K562 (cell line): ENCODE results near the gene DNMBP. TPM values are rescaled to one million over a fixed set of nuclear protein-coding genes. Genes with fewer than 3 reads are reported as not detected.

Experiments used
- ATAC-seq: fragments of 200-7000 bp; cut with Tn5 transposase; 3 replicates; pipeline ENCODE4 v1.9.1; 2020; ENCODE audit warnings: moderate library complexity
- BruUV-seq: library from RNA; stranded (reverse); fragments of 400-500 nt; replicated peaks from 2 replicates; lab custom pipeline; 2021; lab: Mats Ljungman, UMichigan
- CTCF ChIA-PET: fragments of 300-600 bp; formaldehyde crosslinking; extraction: SDS; loops from one replicate; lab custom pipeline; 2021; ENCODE audit warnings: low intra/inter-chr PET ratio; lab: Yijun Ruan, JAX
- POLR2A ChIA-PET: fragments of 300-600, 350-650 bp; sonication (Branson Sonifier 250); formaldehyde crosslinking; extraction: SDS; loops from one replicate; lab custom pipeline; 2021; ENCODE audit warnings: antibody characterized with exemption, inconsistent platforms; lab: Yijun Ruan, JAX
- DNase-seq, 4 experiments: peaks; one replicate each; pipeline versions ENCODE4 v3.0.0 to v3.0.0-alpha.2; 2011 to 2018; ENCODE audit warnings: low spot score in 3 of 4, mixed read lengths in 3 of 4; ENCODE audit errors: extremely low read depth in 1 of 4
- FAIRE-seq: peaks from 2 replicates; lab custom pipeline; 2011; peaks lifted over from hg19 to GRCh38; lab: Jason Lieb, UNC
- H2AFZ ChIP-seq: 2 replicates; pipeline ENCODE4 v1.6.0; 2011; ENCODE audit warnings: low read depth, low read length, control low read depth, inconsistent platforms
- H3K27ac ChIP-seq: fragments of 200-600 bp; 3 replicates; pipeline ENCODE4 v1.8.0; 2011; ENCODE audit warnings: low read depth, mild to moderate bottlenecking, control low read depth, inconsistent platforms, low read length, moderate library complexity, mixed read lengths; ENCODE audit errors: extremely low read depth
- H3K27me3 ChIP-seq, 2 experiments: fragments of 300-600 bp in 1 of 2; 2 replicates in 1 of 2; 3 replicates in 1 of 2; pipeline versions ENCODE4 v1.6.0 to v1.8.0; 2011; ENCODE audit warnings: inconsistent platforms in 2 of 2, low read length in 2 of 2, mild to moderate bottlenecking in 1 of 2, mixed read lengths in 1 of 2, moderate library complexity in 1 of 2; ENCODE audit not compliant: control insufficient read depth in 2 of 2, insufficient read depth in 2 of 2
- H3K36me3 ChIP-seq: fragments of 300-600 bp; 3 replicates; pipeline ENCODE4 v1.8.0; 2011; ENCODE audit warnings: mild to moderate bottlenecking, low read length, inconsistent platforms; ENCODE audit not compliant: control insufficient read depth, insufficient read depth
- H3K4me1 ChIP-seq, 2 experiments: fragments of 200-600 bp in 1 of 2; replicated peaks in 1 of 2; 2 replicates in 1 of 2; 3 replicates in 1 of 2; pipeline versions ENCODE4 v1.5.1 to v1.8.0; 2011; ENCODE audit warnings: inconsistent platforms in 2 of 2, low read length in 2 of 2, mild to moderate bottlenecking in 1 of 2, mixed read lengths in 1 of 2, moderate library complexity in 1 of 2; ENCODE audit not compliant: control insufficient read depth in 2 of 2, insufficient read depth in 2 of 2
- H3K4me2 ChIP-seq: 2 replicates; pipeline ENCODE4 v1.6.1; 2011; ENCODE audit warnings: low read length, control low read depth, inconsistent platforms, mixed read lengths; ENCODE audit not compliant: insufficient read depth
- H3K4me3 ChIP-seq: fragments of 200-600 bp; sonication (generic), shearing (Covaris generic); 2 replicates; pipeline ENCODE4 v1.5.1; 2016; ENCODE audit warnings: control low read depth, inconsistent platforms
- H3K79me2 ChIP-seq: fragments of 200-600 bp; 3 replicates; pipeline ENCODE4 v1.8.0; 2011; ENCODE audit warnings: low read length, inconsistent platforms; ENCODE audit not compliant: control insufficient read depth, insufficient read depth
- H3K9ac ChIP-seq, 2 experiments: 2 replicates each; pipeline versions ENCODE4 v1.6.0 to v1.6.1; 2011; ENCODE audit warnings: low read depth in 2 of 2, low read length in 2 of 2, control low read depth in 1 of 2, inconsistent platforms in 1 of 2, mild to moderate bottlenecking in 1 of 2, mixed read lengths in 1 of 2; ENCODE audit not compliant: insufficient read depth in 1 of 2
- H3K9me1 ChIP-seq: one replicate; pipeline ENCODE4 v1.6.0; 2011; ENCODE audit warnings: inconsistent platforms, mild to moderate bottlenecking, low read length, moderate library complexity; ENCODE audit not compliant: control insufficient read depth, insufficient read depth
- H3K9me3 ChIP-seq: replicated peaks from 2 replicates; pipeline ENCODE4 v1.5.1; 2011; ENCODE audit warnings: low read depth, low read length, inconsistent platforms; ENCODE audit not compliant: control insufficient read depth, insufficient read depth
- H4K20me1 ChIP-seq: replicated peaks from 2 replicates; pipeline ENCODE4 v1.6.1; 2011; ENCODE audit warnings: low read length, inconsistent platforms, mixed read lengths; ENCODE audit not compliant: control insufficient read depth, insufficient read depth
- CLOCK ChIP-seq: fragments of 250-450 bp; sonication (Bioruptor Pico); IDR thresholded peaks from 2 replicates; pipeline ENCODE4 v1.4.0; 2020; ENCODE audit warnings: mild to moderate bottlenecking, moderate library complexity, borderline replicate concordance
- DACH1 ChIP-seq: fragments of 450-650 bp; IDR thresholded peaks from 2 replicates; pipeline ENCODE4 v1.6.1; 2018; ENCODE audit not compliant: partially characterized antibody
- DIDO1 ChIP-seq: fragments of 450-650 bp; IDR thresholded peaks from 2 replicates; pipeline ENCODE4 v1.6.1; 2016; ENCODE audit warnings: low read depth, missing biosample characterization, missing genetic modification characterization
- GATAD2A ChIP-seq: fragments of 450-650 bp; IDR thresholded peaks from 2 replicates; pipeline ENCODE4 v1.6.1; 2017
- HDAC6 ChIP-seq: IDR thresholded peaks from 2 replicates; pipeline ENCODE4 v1.6.1; 2012; ENCODE audit warnings: low read depth, mild to moderate bottlenecking, control low read depth, inconsistent platforms, low read length, moderate library complexity
- HINFP ChIP-seq: fragments of 450-650 bp; conservative IDR thresholded peaks from 2 replicates; pipeline ENCODE4 v1.6.1; 2016; ENCODE audit warnings: missing genetic modification characterization, low read depth, mild to moderate bottlenecking, control low read depth, missing compliant biosample characterization
- KHSRP ChIP-seq: fragments of 450-650 bp; IDR thresholded peaks from 2 replicates; pipeline ENCODE4 v1.6.1; 2017
- PHB ChIP-seq: fragments of 250-450 bp; sonication (Bioruptor Pico); IDR thresholded peaks from 2 replicates; pipeline ENCODE4 v1.5.0; 2021
- PYGO2 ChIP-seq: fragments of 450-650 bp; IDR thresholded peaks from 2 replicates; pipeline ENCODE4 v1.6.1; 2016; ENCODE audit warnings: mild to moderate bottlenecking, missing genetic modification characterization, moderate library complexity, missing compliant biosample characterization
- SMAD1 ChIP-seq: fragments of 150-350 bp; IDR thresholded peaks from 2 replicates; pipeline ENCODE4 v1.6.1; 2014; ENCODE audit warnings: low read length, low read depth; ENCODE audit not compliant: partially characterized antibody
- WHSC1 ChIP-seq: IDR thresholded peaks from one replicate; pipeline ENCODE4 v1.6.1; 2012; ENCODE audit warnings: low read length, control low read depth, inconsistent platforms
- ZBTB17 ChIP-seq: fragments of 450-650 bp; formaldehyde crosslinking; IDR thresholded peaks from 2 replicates; pipeline ENCODE4 v1.4.0; 2020; ENCODE audit warnings: mild to moderate bottlenecking
- ZNF280A ChIP-seq: fragments of 450-650 bp; IDR thresholded peaks from 2 replicates; pipeline ENCODE4 v1.6.1; 2018; ENCODE audit warnings: mild to moderate bottlenecking, low read depth; ENCODE audit not compliant: partially characterized antibody
- ZNF592 ChIP-seq: fragments of 450-650 bp; IDR thresholded peaks from 2 replicates; pipeline ENCODE4 v1.6.1; 2017; ENCODE audit warnings: antibody characterized with exemption, mild to moderate bottlenecking
- ZNF764 ChIP-seq: fragments of 250-450 bp; sonication (Bioruptor Pico); IDR thresholded peaks from 2 replicates; pipeline ENCODE4 v1.4.0; 2020; ENCODE audit warnings: low read depth, mild to moderate bottlenecking, moderate library complexity
- WGBS: fragments of 100-300 bp; shearing (Covaris generic); methylation state at CpG from one replicate; pipeline ENCODE4 v1.1.6; 2016; ENCODE audit warnings: low coverage, mixed read lengths; ENCODE audit not compliant: insufficient coverage; ENCODE audit errors: missing lambda C conversion rate; 5-methylcytosine and 5-hydroxymethylcytosine counted together
- in situ Hi-C: fragments of 300-500 bp; cut with MboI; formaldehyde crosslinking; loops from 4 replicates; pipeline ENCODE4 v1.15.0; 2018; ENCODE audit warnings: inconsistent platforms, mixed read lengths
- intact Hi-C: fragments of 100-400 bp; cut with micrococcal nuclease; formaldehyde crosslinking; loops from 2 replicates; pipeline ENCODE4 v1.14.2; 2022
- polyA plus RNA-seq, 8 experiments: library from polyadenylated mRNA; depleted of rRNA in 4 of 8; stranded (reverse) in 5 of 8; unstranded in 3 of 8; fragments of >200 nt; fragmentation: Nextera tagmentation in 2 of 8; fragmentation: Illumina TruSeq in 1 of 8; extraction: Ambion mirVana in 2 of 8; extraction: Trizol in 1 of 8; gene quantifications; 2 replicates each; pipeline versions ENCODE4 v1.2.1 to v1.2.3, GENCODE V29; 2011 to 2014; ENCODE audit warnings: inconsistent platforms in 1 of 8, missing spikeins in 1 of 8
- total RNA-seq, 7 experiments: library from RNA; depleted of rRNA in 6 of 7; stranded (reverse); fragments of >200 nt in 6 of 7; fragmentation: Illumina TruSeq in 2 of 7; extraction: Trizol in 2 of 7; gene quantifications; 2 replicates each; pipeline versions ENCODE4 v1.2.1 to v1.2.3, GENCODE V29; 2011 to 2021; ENCODE audit warnings: low replicate concordance in 1 of 7

Gene DNMBP
- total and polyA plus RNA-seq, 9 of the 15 experiments (the other 6 are each of a cell fraction or from before 2014, with no cell fraction given), result 0.83 to 3.7 (median 2.2) TPM

- FAIRE-seq (no peak), DNase-seq (no peak), ATAC-seq (no peak)
- Histone ChIP-seq H3K79me2 (no peaks in the 10 kb centered on the region), H3K4me1 (no peaks in the 10 kb centered on the region), H3K27me3 (no peaks in the 10 kb centered on the region), H3K27ac (no peak overlapping the region), H4K20me1 (no peaks in the 10 kb centered on the region), H2AFZ (no peak overlapping the region), H3K36me3 (no peaks in the 10 kb centered on the region), H3K9ac (no peak overlapping the region), H3K4me3 (no peak overlapping the region), H3K9me1 (no peaks in the 10 kb centered on the region), H3K4me2 (no peak overlapping the region), H3K9me3 (no peaks in the 10 kb centered on the region)
- intact Hi-C loops, result no loop called here
- WGBS, result 40% methylated on average over 2 of the region's 3 CpGs
- ChIA-PET POLR2A (no interaction called here), CTCF (no interaction called here)
- BruUV-seq, result no TSS peak
- in situ Hi-C loops, result no loop called here
- no peak for TF ChIP-seq ZNF764 (CRISPR knock-in tag)
- TF ChIP-seq CLOCK, result no peak
- TF ChIP-seq HDAC6, result no peak
- TF ChIP-seq DIDO1, result no peak
- TF ChIP-seq KHSRP, result no peak
- no peak for TF ChIP-seq PHB (CRISPR knock-in tag)
- no peak for TF ChIP-seq PYGO2
- no peak for TF ChIP-seq ZNF280A
- TF ChIP-seq HINFP (tag), result no peak
- TF ChIP-seq ZBTB17, result no peak
- no peak for TF ChIP-seq DACH1
- TF ChIP-seq WHSC1, result no peak
- TF ChIP-seq ZNF592, result no peak
- TF ChIP-seq GATAD2A, result no peak
- no peak for TF ChIP-seq SMAD1
Observed at GRCh38 chr10:99914236-99914635, 95.5 kb downstream of the DNMBP start.
